ENCODE data around the gene CD99. TPM values are rescaled to one million over a fixed set of nuclear protein-coding genes. Genes with fewer than 3 reads are reported as not detected.
A peak's percentile ranks its signal among the peaks of the same experiment; 100 is the strongest.

CD99 gene
- total and polyA plus RNA-seq, 2 of the 13 experiments (the other 11 are each of a cell fraction or from before 2014, with no cell fraction given): 78.8 to 111 TPM

DNA sequence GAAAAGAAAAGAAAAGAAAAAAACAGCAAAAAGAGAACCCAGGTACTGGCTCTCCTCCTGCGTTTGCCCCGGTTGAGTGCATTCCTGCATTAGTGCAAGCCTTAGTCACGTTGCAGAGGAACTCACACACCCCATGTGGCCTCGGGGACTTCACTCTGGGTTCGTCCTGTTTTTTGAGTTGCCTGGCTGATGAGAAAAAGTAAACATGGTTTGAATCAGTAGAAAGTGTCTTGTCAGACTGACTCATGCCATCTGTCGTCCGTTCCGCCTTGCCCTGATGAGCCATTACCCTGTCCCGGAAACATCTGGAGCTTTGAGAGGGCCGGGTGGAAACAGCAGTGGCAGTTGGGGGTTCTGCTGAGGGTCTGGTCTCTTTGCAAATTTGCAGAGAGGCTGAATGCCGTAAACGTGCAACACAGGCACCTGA is 16.3 kb downstream of the CD99 start (continued):
- TF ChIP-seq, protein P1, sequence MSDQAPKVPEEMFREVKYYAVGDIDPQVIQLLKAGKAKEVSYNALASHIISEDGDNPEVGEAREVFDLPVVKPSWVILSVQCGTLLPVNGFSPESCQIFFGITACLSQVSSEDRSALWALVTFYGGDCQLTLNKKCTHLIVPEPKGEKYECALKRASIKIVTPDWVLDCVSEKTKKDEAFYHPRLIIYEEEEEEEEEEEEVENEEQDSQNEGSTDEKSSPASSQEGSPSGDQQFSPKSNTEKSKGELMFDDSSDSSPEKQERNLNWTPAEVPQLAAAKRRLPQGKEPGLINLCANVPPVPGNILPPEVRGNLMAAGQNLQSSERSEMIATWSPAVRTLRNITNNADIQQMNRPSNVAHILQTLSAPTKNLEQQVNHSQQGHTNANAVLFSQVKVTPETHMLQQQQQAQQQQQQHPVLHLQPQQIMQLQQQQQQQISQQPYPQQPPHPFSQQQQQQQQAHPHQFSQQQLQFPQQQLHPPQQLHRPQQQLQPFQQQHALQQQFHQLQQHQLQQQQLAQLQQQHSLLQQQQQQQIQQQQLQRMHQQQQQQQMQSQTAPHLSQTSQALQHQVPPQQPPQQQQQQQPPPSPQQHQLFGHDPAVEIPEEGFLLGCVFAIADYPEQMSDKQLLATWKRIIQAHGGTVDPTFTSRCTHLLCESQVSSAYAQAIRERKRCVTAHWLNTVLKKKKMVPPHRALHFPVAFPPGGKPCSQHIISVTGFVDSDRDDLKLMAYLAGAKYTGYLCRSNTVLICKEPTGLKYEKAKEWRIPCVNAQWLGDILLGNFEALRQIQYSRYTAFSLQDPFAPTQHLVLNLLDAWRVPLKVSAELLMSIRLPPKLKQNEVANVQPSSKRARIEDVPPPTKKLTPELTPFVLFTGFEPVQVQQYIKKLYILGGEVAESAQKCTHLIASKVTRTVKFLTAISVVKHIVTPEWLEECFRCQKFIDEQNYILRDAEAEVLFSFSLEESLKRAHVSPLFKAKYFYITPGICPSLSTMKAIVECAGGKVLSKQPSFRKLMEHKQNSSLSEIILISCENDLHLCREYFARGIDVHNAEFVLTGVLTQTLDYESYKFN (CRISPR knock-in tag; conservative IDR thresholded peaks at IDR 0.05): peak; percentile 46
- TF ChIP-seq DPF2 (CRISPR knock-in tag; IDR thresholded peaks at IDR 0.05; ENCODE audit: borderline replicate concordance, low read depth): 0 out of 2 replicates have a peak, but pooled peaks have one; percentile 42
- TF ChIP-seq HCFC1 (IDR thresholded peaks at IDR 0.05; ENCODE audit: low read depth, low read length): no peak
- no peak for TF ChIP-seq ISL2 (CRISPR knock-in tag; IDR thresholded peaks at IDR 0.05)
- TF ChIP-seq ZNF138 (CRISPR knock-in tag; IDR thresholded peaks at IDR 0.05; ENCODE audit: low read depth): no peak
- TF ChIP-seq CBX5 (CRISPR knock-in tag; IDR thresholded peaks at IDR 0.05; ENCODE audit: borderline replicate concordance): peak; percentile 43; the same call in 1 of the 2 replicates
- TF ChIP-seq SRY (CRISPR knock-in tag; IDR thresholded peaks at IDR 0.05): 0 out of 2 replicates have a peak, but pooled peaks have one; percentile 5
- TF ChIP-seq TBX2 (CRISPR knock-in tag; IDR thresholded peaks at IDR 0.05; ENCODE audit: borderline replicate concordance): no peak
- TF ChIP-seq, protein P2, sequence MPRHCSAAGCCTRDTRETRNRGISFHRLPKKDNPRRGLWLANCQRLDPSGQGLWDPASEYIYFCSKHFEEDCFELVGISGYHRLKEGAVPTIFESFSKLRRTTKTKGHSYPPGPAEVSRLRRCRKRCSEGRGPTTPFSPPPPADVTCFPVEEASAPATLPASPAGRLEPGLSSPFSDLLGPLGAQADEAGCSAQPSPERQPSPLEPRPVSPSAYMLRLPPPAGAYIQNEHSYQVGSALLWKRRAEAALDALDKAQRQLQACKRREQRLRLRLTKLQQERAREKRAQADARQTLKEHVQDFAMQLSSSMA (CRISPR knock-in tag; IDR thresholded peaks at IDR 0.05): no peak
- TF ChIP-seq ADNP (CRISPR knock-in tag; IDR thresholded peaks at IDR 0.05): no peak
- TF ChIP-seq MAFF (IDR thresholded peaks at IDR 0.05; ENCODE audit: low read depth, low read length): peak; percentile 38
- TF ChIP-seq SMC3 (IDR thresholded peaks at IDR 0.05; ENCODE audit: low read length): peak; percentile 28; the same call in 1 of the 2 replicates
- TF ChIP-seq HIVEP1 (CRISPR knock-in tag; IDR thresholded peaks at IDR 0.05): 0 out of 2 replicates have a peak, but pooled peaks have one; percentile 19
- TF ChIP-seq KMT2B (CRISPR knock-in tag; IDR thresholded peaks at IDR 0.05): no peak
- TF ChIP-seq NKX3-1 (CRISPR knock-in tag; IDR thresholded peaks at IDR 0.05): no peak
- TF ChIP-seq GATA4 (IDR thresholded peaks at IDR 0.05; ENCODE audit: borderline replicate concordance, low read depth): no peak
- TF ChIP-seq, protein P3, sequence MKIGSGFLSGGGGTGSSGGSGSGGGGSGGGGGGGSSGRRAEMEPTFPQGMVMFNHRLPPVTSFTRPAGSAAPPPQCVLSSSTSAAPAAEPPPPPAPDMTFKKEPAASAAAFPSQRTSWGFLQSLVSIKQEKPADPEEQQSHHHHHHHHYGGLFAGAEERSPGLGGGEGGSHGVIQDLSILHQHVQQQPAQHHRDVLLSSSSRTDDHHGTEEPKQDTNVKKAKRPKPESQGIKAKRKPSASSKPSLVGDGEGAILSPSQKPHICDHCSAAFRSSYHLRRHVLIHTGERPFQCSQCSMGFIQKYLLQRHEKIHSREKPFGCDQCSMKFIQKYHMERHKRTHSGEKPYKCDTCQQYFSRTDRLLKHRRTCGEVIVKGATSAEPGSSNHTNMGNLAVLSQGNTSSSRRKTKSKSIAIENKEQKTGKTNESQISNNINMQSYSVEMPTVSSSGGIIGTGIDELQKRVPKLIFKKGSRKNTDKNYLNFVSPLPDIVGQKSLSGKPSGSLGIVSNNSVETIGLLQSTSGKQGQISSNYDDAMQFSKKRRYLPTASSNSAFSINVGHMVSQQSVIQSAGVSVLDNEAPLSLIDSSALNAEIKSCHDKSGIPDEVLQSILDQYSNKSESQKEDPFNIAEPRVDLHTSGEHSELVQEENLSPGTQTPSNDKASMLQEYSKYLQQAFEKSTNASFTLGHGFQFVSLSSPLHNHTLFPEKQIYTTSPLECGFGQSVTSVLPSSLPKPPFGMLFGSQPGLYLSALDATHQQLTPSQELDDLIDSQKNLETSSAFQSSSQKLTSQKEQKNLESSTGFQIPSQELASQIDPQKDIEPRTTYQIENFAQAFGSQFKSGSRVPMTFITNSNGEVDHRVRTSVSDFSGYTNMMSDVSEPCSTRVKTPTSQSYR (CRISPR knock-in tag; IDR thresholded peaks at IDR 0.05; ENCODE audit: borderline replicate concordance): no peak
- TF ChIP-seq ZNF354B (CRISPR knock-in tag; IDR thresholded peaks at IDR 0.05): no peak
- peak; percentile 27; the same call in 1 of the 2 replicates for TF ChIP-seq HOXA3 (CRISPR knock-in tag; IDR thresholded peaks at IDR 0.05)
- TF ChIP-seq, protein P4, sequence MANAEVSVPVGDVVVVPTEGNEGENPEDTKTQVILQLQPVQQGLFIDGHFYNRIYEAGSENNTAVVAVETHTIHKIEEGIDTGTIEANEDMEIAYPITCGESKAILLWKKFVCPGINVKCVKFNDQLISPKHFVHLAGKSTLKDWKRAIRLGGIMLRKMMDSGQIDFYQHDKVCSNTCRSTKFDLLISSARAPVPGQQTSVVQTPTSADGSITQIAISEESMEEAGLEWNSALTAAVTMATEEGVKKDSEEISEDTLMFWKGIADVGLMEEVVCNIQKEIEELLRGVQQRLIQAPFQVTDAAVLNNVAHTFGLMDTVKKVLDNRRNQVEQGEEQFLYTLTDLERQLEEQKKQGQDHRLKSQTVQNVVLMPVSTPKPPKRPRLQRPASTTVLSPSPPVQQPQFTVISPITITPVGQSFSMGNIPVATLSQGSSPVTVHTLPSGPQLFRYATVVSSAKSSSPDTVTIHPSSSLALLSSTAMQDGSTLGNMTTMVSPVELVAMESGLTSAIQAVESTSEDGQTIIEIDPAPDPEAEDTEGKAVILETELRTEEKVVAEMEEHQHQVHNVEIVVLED (CRISPR knock-in tag; IDR thresholded peaks at IDR 0.05; ENCODE audit: borderline replicate concordance): no peak
- no peak for TF ChIP-seq ZFP1 (CRISPR knock-in tag; IDR thresholded peaks at IDR 0.05)

Measured in HepG2 (cell line).